ENCODE measurements around the gene TTLL11.

DNA sequence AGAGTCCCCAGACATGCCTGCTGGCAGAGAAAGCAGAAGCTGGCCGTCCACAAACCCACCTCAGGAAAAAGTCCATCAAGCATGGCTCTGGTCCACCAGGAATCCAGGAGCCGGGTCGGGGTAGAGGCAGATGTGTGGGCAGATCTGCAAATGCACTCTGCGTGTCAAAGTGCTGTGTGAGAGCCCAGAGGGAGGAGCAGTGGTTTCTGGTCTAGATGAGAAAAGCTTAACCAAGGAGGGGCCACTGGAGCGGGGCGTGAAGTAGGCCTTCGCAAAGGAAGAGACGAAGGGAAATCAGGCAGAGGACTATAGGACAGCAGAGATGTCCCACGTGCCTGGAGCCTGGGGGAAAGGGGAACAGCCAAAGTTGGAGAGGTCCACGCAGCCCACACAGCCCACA is 40.0 kb downstream of the TTLL11 start:
- TF ChIP-seq, protein P1, sequence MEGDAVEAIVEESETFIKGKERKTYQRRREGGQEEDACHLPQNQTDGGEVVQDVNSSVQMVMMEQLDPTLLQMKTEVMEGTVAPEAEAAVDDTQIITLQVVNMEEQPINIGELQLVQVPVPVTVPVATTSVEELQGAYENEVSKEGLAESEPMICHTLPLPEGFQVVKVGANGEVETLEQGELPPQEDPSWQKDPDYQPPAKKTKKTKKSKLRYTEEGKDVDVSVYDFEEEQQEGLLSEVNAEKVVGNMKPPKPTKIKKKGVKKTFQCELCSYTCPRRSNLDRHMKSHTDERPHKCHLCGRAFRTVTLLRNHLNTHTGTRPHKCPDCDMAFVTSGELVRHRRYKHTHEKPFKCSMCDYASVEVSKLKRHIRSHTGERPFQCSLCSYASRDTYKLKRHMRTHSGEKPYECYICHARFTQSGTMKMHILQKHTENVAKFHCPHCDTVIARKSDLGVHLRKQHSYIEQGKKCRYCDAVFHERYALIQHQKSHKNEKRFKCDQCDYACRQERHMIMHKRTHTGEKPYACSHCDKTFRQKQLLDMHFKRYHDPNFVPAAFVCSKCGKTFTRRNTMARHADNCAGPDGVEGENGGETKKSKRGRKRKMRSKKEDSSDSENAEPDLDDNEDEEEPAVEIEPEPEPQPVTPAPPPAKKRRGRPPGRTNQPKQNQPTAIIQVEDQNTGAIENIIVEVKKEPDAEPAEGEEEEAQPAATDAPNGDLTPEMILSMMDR (IDR thresholded peaks at IDR 0.05), result no peak
- no peak for TF ChIP-seq POLR2A (IDR thresholded peaks at IDR 0.05)

Data from Peyer's patch (tissue), 4 donors.